IMR-90 (cell line): ENCODE data around the gene MRPS15. TPM values are rescaled to one million over a fixed set of nuclear protein-coding genes. Genes with fewer than 3 reads are reported as not detected.

ENCODE experiments used
- ATAC-seq: fragments of 200-7000 bp; cut with Tn5 transposase; 2 replicates; pipeline ENCODE4 v1.9.1; 2020; ENCODE audit warnings: low read depth, mild to moderate bottlenecking, moderate library complexity
- BruUV-seq: library from RNA; stranded (reverse); fragments of 400-500 nt; replicated peaks from 2 replicates; lab custom pipeline; 2021; lab: Mats Ljungman, UMichigan
- CTCF ChIA-PET: fragments of 300-600 bp; formaldehyde crosslinking; extraction: SDS; loops from one replicate; lab custom pipeline; 2021; ENCODE audit warnings: antibody characterized with exemption; lab: Yijun Ruan, JAX
- POLR2A ChIA-PET: fragments of 300-600 bp; sonication (Branson Sonifier 250); formaldehyde crosslinking; loops from one replicate; lab custom pipeline; 2022; ENCODE audit warnings: antibody characterized with exemption; ENCODE audit not compliant: unreplicated experiment; lab: Charles Lee
- DNase-seq: peaks from one replicate; pipeline ENCODE4 v3.0.0; 2013
- H2AFZ ChIP-seq: replicated peaks from 2 replicates; pipeline ENCODE3; 2013; ENCODE audit warnings: low read length, mild to moderate bottlenecking; ENCODE audit not compliant: poor library complexity
- H2AK5ac ChIP-seq: 2 replicates; pipeline ENCODE4 v1.6.1; 2013; ENCODE audit warnings: low read depth, low read length, inconsistent platforms
- H2AK9ac ChIP-seq: replicated peaks from 2 replicates; pipeline ENCODE3; 2013; ENCODE audit warnings: mild to moderate bottlenecking, low read depth, low read length, moderate library complexity; ENCODE audit not compliant: poor library complexity
- H2BK120ac ChIP-seq: 2 replicates; pipeline ENCODE4 v1.6.1; 2013; ENCODE audit warnings: low read depth, low read length, inconsistent platforms
- H2BK15ac ChIP-seq: 3 replicates; pipeline ENCODE4 v1.6.1; 2013; ENCODE audit warnings: low read depth, low read length, inconsistent platforms
- H2BK20ac ChIP-seq: 2 replicates; pipeline ENCODE4 v1.6.1; 2013; ENCODE audit warnings: low read depth, mild to moderate bottlenecking, inconsistent platforms, low read length, moderate library complexity
- H2BK5ac ChIP-seq: 2 replicates; pipeline ENCODE4 v1.6.1; 2013; ENCODE audit warnings: mild to moderate bottlenecking, low read depth, low read length, inconsistent platforms; ENCODE audit not compliant: poor library complexity, severe bottlenecking
- H3K14ac ChIP-seq: replicated peaks from 2 replicates; pipeline ENCODE4 v1.6.1; 2013; ENCODE audit warnings: low read depth, low read length, inconsistent platforms
- H3K18ac ChIP-seq: 2 replicates; pipeline ENCODE4 v1.6.1; 2013; ENCODE audit warnings: low read depth, low read length, control low read depth
- H3K23ac ChIP-seq: 2 replicates; pipeline ENCODE4 v1.6.1; 2013; ENCODE audit warnings: low read depth, low read length, inconsistent platforms
- H3K27ac ChIP-seq: 2 replicates; pipeline ENCODE4 v1.5.1; 2013; ENCODE audit warnings: mild to moderate bottlenecking, control low read depth, low read length; ENCODE audit not compliant: insufficient read depth
- H3K27me3 ChIP-seq: 2 replicates; pipeline ENCODE4 v1.6.1; 2013; ENCODE audit warnings: low read length; ENCODE audit not compliant: control insufficient read depth, insufficient read depth
- H3K36me3 ChIP-seq: 2 replicates; pipeline ENCODE4 v1.6.1; 2013; ENCODE audit warnings: low read length, mixed read lengths; ENCODE audit not compliant: control insufficient read depth, insufficient read depth
- H3K4ac ChIP-seq: 2 replicates; pipeline ENCODE4 v1.6.1; 2013; ENCODE audit warnings: low read depth, low read length, inconsistent platforms
- H3K4me1 ChIP-seq: 2 replicates; pipeline ENCODE4 v1.6.1; 2013; ENCODE audit warnings: low read length, mixed read lengths; ENCODE audit not compliant: control insufficient read depth, insufficient read depth
- H3K4me2 ChIP-seq: 2 replicates; pipeline ENCODE4 v1.6.1; 2013; ENCODE audit warnings: low read depth, mild to moderate bottlenecking, control low read depth, low read length, moderate library complexity
- H3K4me3 ChIP-seq: 2 replicates; pipeline ENCODE4 v1.5.1; 2013; ENCODE audit warnings: low read depth, mild to moderate bottlenecking, control low read depth, low read length, moderate library complexity; ENCODE audit not compliant: insufficient read depth
- H3K56ac ChIP-seq: 2 replicates; pipeline ENCODE4 v1.6.1; 2013; ENCODE audit warnings: low read length, inconsistent platforms; ENCODE audit not compliant: insufficient read depth; ENCODE audit errors: extremely low read depth
- H3K79me1 ChIP-seq, 2 experiments: 2 replicates each; pipeline ENCODE4 v1.6.1; 2013; ENCODE audit warnings: low read length in 2 of 2, inconsistent platforms in 1 of 2, low read depth in 1 of 2
- H3K9ac ChIP-seq: 2 replicates; pipeline ENCODE4 v1.6.1; 2013; ENCODE audit warnings: low read depth, low read length, control low read depth
- H3K9me1 ChIP-seq: 2 replicates; pipeline ENCODE4 v1.6.1; 2013; ENCODE audit warnings: low read length, inconsistent platforms; ENCODE audit not compliant: insufficient read depth
- H3K9me3 ChIP-seq: 2 replicates; pipeline ENCODE4 v1.6.1; 2013; ENCODE audit warnings: low read length; ENCODE audit not compliant: control insufficient read depth, insufficient read depth
- H4K20me1 ChIP-seq: 2 replicates; pipeline ENCODE4 v1.6.1; 2013; ENCODE audit warnings: low read length, inconsistent platforms; ENCODE audit not compliant: insufficient read depth
- H4K5ac ChIP-seq: 2 replicates; pipeline ENCODE4 v1.6.1; 2013; ENCODE audit warnings: mild to moderate bottlenecking, low read depth, low read length, control low read depth
- H4K8ac ChIP-seq, 2 experiments: 2 replicates each; pipeline ENCODE4 v1.6.1; 2013; ENCODE audit warnings: low read depth in 2 of 2, low read length in 2 of 2, control low read depth in 1 of 2, inconsistent platforms in 1 of 2
- H4K91ac ChIP-seq: 2 replicates; pipeline ENCODE4 v1.6.1; 2013; ENCODE audit warnings: low read depth, low read length, inconsistent platforms; ENCODE audit not compliant: insufficient read depth
- BHLHE40 ChIP-seq: fragments of 150-350 bp; IDR thresholded peaks from 2 replicates; pipeline ENCODE4 v1.6.1; 2016; ENCODE audit warnings: mild to moderate bottlenecking, low read depth, low read length
- CEBPB ChIP-seq: IDR thresholded peaks from 2 replicates; pipeline ENCODE4 v1.6.1; 2012; ENCODE audit warnings: low read depth, low read length, improper control_type of control experiment
- ELK1 ChIP-seq: fragments of 150-350 bp; IDR thresholded peaks from 2 replicates; pipeline ENCODE4 v1.6.1; 2016; ENCODE audit warnings: low read depth, mild to moderate bottlenecking, low read length, moderate library complexity, borderline replicate concordance
- FOS ChIP-seq: fragments of 150-350 bp; IDR thresholded peaks from 2 replicates; pipeline ENCODE4 v1.6.1; 2016; ENCODE audit warnings: low read depth, low read length
- MAFK ChIP-seq: IDR thresholded peaks from 2 replicates; pipeline ENCODE4 v1.6.1; 2012; ENCODE audit warnings: low read depth, low read length, improper control_type of control experiment
- MXI1 ChIP-seq: IDR thresholded peaks from 2 replicates; pipeline ENCODE4 v1.6.1; 2012; ENCODE audit warnings: low read depth, mild to moderate bottlenecking, low read length, moderate library complexity, borderline replicate concordance
- NFE2L2 ChIP-seq: fragments of 150-350 bp; IDR thresholded peaks from 2 replicates; pipeline ENCODE4 v1.6.1; 2016; ENCODE audit warnings: low read depth, mild to moderate bottlenecking, low read length
- POLR2A ChIP-seq: IDR thresholded peaks from 2 replicates; pipeline ENCODE4 v1.6.1; 2012; ENCODE audit warnings: mild to moderate bottlenecking, low read depth, low read length
- RAD21 ChIP-seq: IDR thresholded peaks from 2 replicates; pipeline ENCODE4 v1.6.1; 2012; ENCODE audit warnings: low read length, improper control_type of control experiment
- RCOR1 ChIP-seq: IDR thresholded peaks from 2 replicates; pipeline ENCODE4 v1.6.1; 2012; ENCODE audit warnings: mild to moderate bottlenecking, low read length, improper control_type of control experiment; ENCODE audit not compliant: insufficient replicate concordance
- RFX5 ChIP-seq: IDR thresholded peaks from 2 replicates; pipeline ENCODE4 v1.8.0; 2012; ENCODE audit warnings: low read depth, mild to moderate bottlenecking, low read length, moderate library complexity
- WGBS, 2 experiments: methylation state at CpG; one replicate each; pipeline versions ENCODE4 v1.1.5 to v1.1.7; 2013; ENCODE audit warnings: missing lambda C conversion rate in 2 of 2; ENCODE audit not compliant: insufficient read length in 1 of 2; ENCODE audit errors: extremely low coverage in 2 of 2; 5-methylcytosine and 5-hydroxymethylcytosine counted together
- dilution Hi-C: fragments of 300-500 bp; cut with HindIII; formaldehyde crosslinking; loops from one replicate; pipeline ENCODE4 v1.14.3; 2018; ENCODE audit warnings: low sequenced_read_pairs; ENCODE audit not compliant: unreplicated experiment
- in situ Hi-C: fragments of 300-500 bp; cut with MboI; formaldehyde crosslinking; loops from 3 replicates; pipeline ENCODE4 v1.14.3; 2019; ENCODE audit warnings: low sequenced_read_pairs, inconsistent platforms, mixed read lengths
- intact Hi-C: fragments of 100-400 bp; cut with micrococcal nuclease; formaldehyde crosslinking; loops from 2 replicates; pipeline ENCODE4 v1.10.0; 2022
- polyA plus RNA-seq, 3 experiments: library from polyadenylated mRNA; depleted of rRNA; stranded (reverse); fragments of >200 nt; gene quantifications; 2 replicates each; pipeline ENCODE4 v1.2.3, GENCODE V29; 2012; ENCODE audit warnings: low replicate concordance in 1 of 3
- total RNA-seq: library from RNA; depleted of rRNA; stranded (reverse); fragments of >200 nt; gene quantifications from 2 replicates; pipeline ENCODE4 v1.2.3, GENCODE V29; 2012
- TF ChIP-seq, protein P1 (sequence below): fragments of 150-350 bp; IDR thresholded peaks from 2 replicates; pipeline ENCODE4 v1.6.1; 2017; ENCODE audit warnings: mild to moderate bottlenecking, antibody characterized with exemption, low read length, low read depth
- TF ChIP-seq, protein P2 (sequence below): conservative IDR thresholded peaks from 2 replicates; pipeline ENCODE4 v1.5.1; 2012; ENCODE audit warnings: mild to moderate bottlenecking, low read depth, low read length, improper control_type of control experiment

The MRPS15 gene
- total and polyA plus RNA-seq, 2 of the 4 experiments (the other 2 are of a cell fraction): 46.1 to 77.9 TPM

DNA sequence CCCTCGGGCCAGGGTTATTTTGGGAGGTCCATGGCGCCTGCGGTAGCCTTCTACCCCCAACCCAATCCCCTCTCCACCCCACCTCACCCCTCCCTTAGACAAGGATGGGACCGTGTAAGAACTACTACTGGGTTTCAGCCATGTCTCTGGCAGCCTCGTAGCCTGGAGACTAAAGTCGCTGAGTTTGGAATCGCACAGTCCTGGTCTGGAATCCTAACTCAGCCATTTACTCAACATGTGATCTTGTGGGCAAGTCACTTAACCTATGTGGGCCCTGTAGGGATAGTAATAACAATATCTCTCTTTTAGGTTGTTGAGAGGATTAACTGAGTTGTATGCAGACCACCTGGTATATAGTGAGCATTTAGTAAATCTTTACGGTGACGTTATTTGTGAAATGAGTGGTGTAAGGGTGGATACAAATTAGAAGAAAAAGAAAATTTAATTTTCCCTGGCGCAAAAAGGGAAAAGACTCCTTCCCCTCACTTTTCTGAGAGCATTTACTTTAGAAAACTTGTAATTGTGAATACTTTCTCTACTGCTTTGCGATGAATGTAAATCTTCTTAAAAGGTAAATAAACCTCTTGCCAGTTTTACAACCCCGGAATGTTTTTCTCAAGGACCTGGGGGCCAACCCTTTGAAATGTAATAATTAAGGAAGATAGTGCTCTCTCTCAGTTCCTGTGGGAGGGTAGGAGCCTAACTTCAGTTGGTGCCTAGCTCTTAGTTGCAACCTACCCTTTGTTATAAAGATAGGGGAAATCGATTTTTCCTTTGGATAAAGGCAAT lies 615 bp upstream of the MRPS15 start:
- Histone ChIP-seq H4K5ac (peak overlapping the region; percentile 94), H3K9me3 (no peaks in the 10 kb centered on the region), H3K23ac (0 out of 2 replicates have a peak overlapping the region, but pooled peaks have one; percentile 46), H3K27me3 (no peaks in the 10 kb centered on the region), H2AK9ac (peak overlapping the region; percentile 92), H2BK120ac (peak overlapping the region; percentile 49), H3K4me3 (peak overlapping the region; percentile 90), H4K20me1 (no peaks in the 10 kb centered on the region), H2AFZ (peak overlapping the region; percentile 90), H3K27ac (peak overlapping the region; percentile 82), H3K14ac (peak overlapping the region; percentile 90), H3K9ac (peak overlapping the region; percentile 62), H2AK5ac (peak overlapping the region; percentile 63; the same call in 1 of the 2 replicates), H2BK15ac (peak overlapping the region; percentile 41; the same call in 1 of the 3 replicates), H4K8ac (peak overlapping the region; percentile 94 to 95), H3K79me1 (peaks cover 13 to 23% of the 10 kb centered on the region in 2 experiments; a peak in 3 of 4 replicates), H3K4ac (peak overlapping the region; percentile 82), H3K4me1 (peaks cover 6% of the 10 kb centered on the region), H3K4me2 (peak overlapping the region; percentile 89), H3K18ac (peak overlapping the region; percentile 68), H2BK20ac (0 out of 2 replicates have a peak overlapping the region, but pooled peaks have one; percentile 18), H2BK5ac (peak overlapping the region; percentile 56), H3K9me1 (peaks cover 11% of the 10 kb centered on the region), H3K36me3 (peaks cover 21% of the 10 kb centered on the region), H3K56ac (0 out of 2 replicates have a peak overlapping the region, but pooled peaks have one; percentile 23), H4K91ac (peak overlapping the region; percentile 58)
- BruUV-seq: no TSS peak
- intact Hi-C loops (no loop called here), dilution Hi-C loops (no loop called here), in situ Hi-C loops (loop anchor here (25.0 kb wide), 1 partner anchor 1548 kb away; the partner anchor contains the start of genes FHL3 and UTP11)
- ChIA-PET POLR2A (no interaction called here), CTCF (no interaction called here)
- peak; percentile 59 for ATAC-seq
- DNase-seq: peak; percentile 15
- TF ChIP-seq NFE2L2 (no peak), FOS (no peak), MAFK (no peak), POLR2A (no peak), MXI1 (no peak), ELK1 (no peak), RFX5 (no peak), RAD21 (no peak), RCOR1 (no peak), CEBPB (no peak), BHLHE40 (no peak)
- TF ChIP-seq, protein P1, sequence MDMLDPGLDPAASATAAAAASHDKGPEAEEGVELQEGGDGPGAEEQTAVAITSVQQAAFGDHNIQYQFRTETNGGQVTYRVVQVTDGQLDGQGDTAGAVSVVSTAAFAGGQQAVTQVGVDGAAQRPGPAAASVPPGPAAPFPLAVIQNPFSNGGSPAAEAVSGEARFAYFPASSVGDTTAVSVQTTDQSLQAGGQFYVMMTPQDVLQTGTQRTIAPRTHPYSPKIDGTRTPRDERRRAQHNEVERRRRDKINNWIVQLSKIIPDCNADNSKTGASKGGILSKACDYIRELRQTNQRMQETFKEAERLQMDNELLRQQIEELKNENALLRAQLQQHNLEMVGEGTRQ: no peak
- TF ChIP-seq, protein P2, sequence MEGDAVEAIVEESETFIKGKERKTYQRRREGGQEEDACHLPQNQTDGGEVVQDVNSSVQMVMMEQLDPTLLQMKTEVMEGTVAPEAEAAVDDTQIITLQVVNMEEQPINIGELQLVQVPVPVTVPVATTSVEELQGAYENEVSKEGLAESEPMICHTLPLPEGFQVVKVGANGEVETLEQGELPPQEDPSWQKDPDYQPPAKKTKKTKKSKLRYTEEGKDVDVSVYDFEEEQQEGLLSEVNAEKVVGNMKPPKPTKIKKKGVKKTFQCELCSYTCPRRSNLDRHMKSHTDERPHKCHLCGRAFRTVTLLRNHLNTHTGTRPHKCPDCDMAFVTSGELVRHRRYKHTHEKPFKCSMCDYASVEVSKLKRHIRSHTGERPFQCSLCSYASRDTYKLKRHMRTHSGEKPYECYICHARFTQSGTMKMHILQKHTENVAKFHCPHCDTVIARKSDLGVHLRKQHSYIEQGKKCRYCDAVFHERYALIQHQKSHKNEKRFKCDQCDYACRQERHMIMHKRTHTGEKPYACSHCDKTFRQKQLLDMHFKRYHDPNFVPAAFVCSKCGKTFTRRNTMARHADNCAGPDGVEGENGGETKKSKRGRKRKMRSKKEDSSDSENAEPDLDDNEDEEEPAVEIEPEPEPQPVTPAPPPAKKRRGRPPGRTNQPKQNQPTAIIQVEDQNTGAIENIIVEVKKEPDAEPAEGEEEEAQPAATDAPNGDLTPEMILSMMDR: no peak
- 0 to 100% methylated on average over 1 to 3 of the region's 13 CpGs for WGBS, 2 experiments
